ENCODE results near the gene EPS8. TPM values are rescaled to one million over a fixed set of nuclear protein-coding genes. Genes with fewer than 3 reads are reported as not detected.

Gene EPS8
- total RNA-seq, 2 experiments from 2014 or later, result 0.61 to 0.92 TPM

DNA sequence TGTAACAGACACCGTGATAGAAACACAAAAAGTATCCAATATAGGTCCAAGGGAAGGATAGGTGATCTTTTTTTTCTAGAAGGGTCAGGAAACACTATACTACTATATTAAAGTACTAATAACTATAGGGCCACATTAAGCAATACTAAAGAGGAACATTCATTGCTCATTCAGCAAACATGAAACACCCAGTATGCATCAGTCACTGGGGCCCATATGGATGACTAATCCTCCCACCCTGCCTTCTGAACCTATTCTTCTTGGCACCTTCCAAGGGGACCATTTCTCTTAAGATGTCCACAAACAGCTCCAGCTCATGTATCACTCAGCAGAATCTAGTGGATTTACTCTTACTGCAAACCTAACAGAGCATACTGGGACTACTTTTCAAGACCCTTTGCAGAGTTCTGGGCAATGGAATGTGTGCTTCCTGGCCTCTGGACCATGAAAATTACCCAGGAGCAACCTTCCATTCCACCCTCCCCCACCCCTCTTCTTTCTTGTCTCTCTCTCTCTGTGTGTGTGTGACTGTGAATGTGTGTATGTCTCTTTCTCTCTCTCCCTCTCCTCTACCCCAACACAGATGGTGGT lies 187.9 kb downstream of the EPS8 start:
- no TSS peak for BruUV-seq (replicated peaks)
- Histone ChIP-seq H3K4me2 (ENCODE audit: low read length) (no peak overlapping the region), H4K20me1 (ENCODE audit: insufficient read depth, low read length) (no peaks in the 10 kb centered on the region), H2AFZ (ENCODE audit: low read length) (no peak overlapping the region), H3K9me3 (ENCODE audit: low read length) (no peaks in the 10 kb centered on the region), H3K36me3 (ENCODE audit: insufficient read depth, low read length) (no peaks in the 10 kb centered on the region), H3K27ac (ENCODE audit: low read depth, low read length, poor library complexity, severe bottlenecking) (no peak overlapping the region), H3K9me2 (ENCODE audit: insufficient read depth, low read length) (no peaks in the 10 kb centered on the region), H3K4me3 (ENCODE audit: low read depth, low read length, poor library complexity, severe bottlenecking) (no peak overlapping the region), H3K79me2 (ENCODE audit: insufficient read depth, low read depth, low read length) (no peaks in the 10 kb centered on the region), H3K4me1 (ENCODE audit: insufficient read depth, low read length, poor library complexity, severe bottlenecking) (no peaks in the 10 kb centered on the region)
- TF ChIP-seq, protein P1, sequence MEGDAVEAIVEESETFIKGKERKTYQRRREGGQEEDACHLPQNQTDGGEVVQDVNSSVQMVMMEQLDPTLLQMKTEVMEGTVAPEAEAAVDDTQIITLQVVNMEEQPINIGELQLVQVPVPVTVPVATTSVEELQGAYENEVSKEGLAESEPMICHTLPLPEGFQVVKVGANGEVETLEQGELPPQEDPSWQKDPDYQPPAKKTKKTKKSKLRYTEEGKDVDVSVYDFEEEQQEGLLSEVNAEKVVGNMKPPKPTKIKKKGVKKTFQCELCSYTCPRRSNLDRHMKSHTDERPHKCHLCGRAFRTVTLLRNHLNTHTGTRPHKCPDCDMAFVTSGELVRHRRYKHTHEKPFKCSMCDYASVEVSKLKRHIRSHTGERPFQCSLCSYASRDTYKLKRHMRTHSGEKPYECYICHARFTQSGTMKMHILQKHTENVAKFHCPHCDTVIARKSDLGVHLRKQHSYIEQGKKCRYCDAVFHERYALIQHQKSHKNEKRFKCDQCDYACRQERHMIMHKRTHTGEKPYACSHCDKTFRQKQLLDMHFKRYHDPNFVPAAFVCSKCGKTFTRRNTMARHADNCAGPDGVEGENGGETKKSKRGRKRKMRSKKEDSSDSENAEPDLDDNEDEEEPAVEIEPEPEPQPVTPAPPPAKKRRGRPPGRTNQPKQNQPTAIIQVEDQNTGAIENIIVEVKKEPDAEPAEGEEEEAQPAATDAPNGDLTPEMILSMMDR (conservative IDR thresholded peaks at IDR 0.05; ENCODE audit: low read length), result no peak
- no peak for TF ChIP-seq EZH2phosphoT487 (IDR thresholded peaks at IDR 0.05; ENCODE audit: borderline replicate concordance, low read depth, low read length)
- POLR2A ChIA-PET, result no interaction called here
- DNase-seq (ENCODE audit: low spot score), result no peak
- intact Hi-C loops (cut with micrococcal nuclease; ENCODE audit: unreplicated experiment), result no loop called here
- CTCF ChIA-PET (ENCODE audit: unreplicated experiment), result no interaction called here

DNA sequence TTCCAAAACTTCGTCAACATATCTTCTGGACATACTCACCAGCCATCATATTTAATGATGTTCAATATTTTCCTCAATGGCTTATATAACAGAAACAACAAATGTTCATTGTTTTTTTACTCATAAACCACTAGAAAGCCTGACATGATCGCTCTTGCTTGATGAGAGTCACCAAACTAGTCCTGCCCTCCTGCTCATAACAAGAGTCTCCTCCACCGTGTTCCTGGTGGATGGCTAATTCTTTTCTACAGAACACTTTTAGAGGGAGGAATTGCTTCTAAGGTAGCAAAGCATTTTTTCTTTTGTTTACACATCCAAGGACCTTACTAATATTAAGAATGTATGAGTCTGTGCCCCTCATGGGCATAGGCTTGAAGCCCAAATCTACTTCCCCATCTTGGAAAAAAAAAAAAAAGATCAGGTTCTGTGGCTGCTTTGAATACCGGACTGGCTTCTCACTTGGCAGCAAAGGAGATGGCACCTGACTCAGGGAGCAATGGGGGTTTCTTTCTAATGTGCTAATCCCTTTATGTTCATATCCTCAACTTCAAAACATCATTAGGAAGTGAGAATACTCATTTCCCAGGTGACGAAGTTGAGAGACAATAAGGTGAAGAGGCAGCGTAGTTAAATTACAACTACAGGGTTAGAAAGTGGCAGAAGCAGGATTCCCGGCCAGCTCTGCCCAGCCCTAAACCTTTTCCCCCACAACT lies 188.8 kb downstream of the EPS8 start:
- H3K9me2 ChIP-seq (ENCODE audit: insufficient read depth, low read length), result no peaks in the 10 kb centered on the region
- no peaks in the 10 kb centered on the region for H4K20me1 ChIP-seq (ENCODE audit: insufficient read depth, low read length)
- no peaks in the 10 kb centered on the region for H3K79me2 ChIP-seq (ENCODE audit: insufficient read depth, low read depth, low read length)
- TF ChIP-seq, protein P1 (conservative IDR thresholded peaks at IDR 0.05; ENCODE audit: low read length), result no peak
- no peak for TF ChIP-seq EZH2phosphoT487 (IDR thresholded peaks at IDR 0.05; ENCODE audit: borderline replicate concordance, low read depth, low read length)
- no peaks in the 10 kb centered on the region for H3K36me3 ChIP-seq (ENCODE audit: insufficient read depth, low read length)
- no TSS peak for BruUV-seq (replicated peaks)
- no peak overlapping the region for H2AFZ ChIP-seq (ENCODE audit: low read length)
- H3K4me1 ChIP-seq (ENCODE audit: insufficient read depth, low read length, poor library complexity, severe bottlenecking), result no peaks in the 10 kb centered on the region
- no peak overlapping the region for H3K27ac ChIP-seq (ENCODE audit: low read depth, low read length, poor library complexity, severe bottlenecking)
- ChIA-PET CTCF (ENCODE audit: unreplicated experiment) (no interaction called here), POLR2A (no interaction called here)
- no peaks in the 10 kb centered on the region for H3K9me3 ChIP-seq (ENCODE audit: low read length)
- intact Hi-C loops (cut with micrococcal nuclease; ENCODE audit: unreplicated experiment), result no loop called here
- H3K4me3 ChIP-seq (ENCODE audit: low read depth, low read length, poor library complexity, severe bottlenecking), result no peak overlapping the region
- no peak for DNase-seq (ENCODE audit: low spot score)
- H3K4me2 ChIP-seq (ENCODE audit: low read length), result no peak overlapping the region

Measured in OCI-LY7 (cell line).